ENCODE data around the gene EIF4G3.
"Not testable (repeated sequence)": the region's sequence is repeated elsewhere in the genome, so short reads cannot be mapped to it uniquely, and the experiment has no call there.

EIF4G3 gene

GRCh38 chr1:21100481-21100921 lies 76.2 kb downstream of the EIF4G3 start:
- DNase-seq (ENCODE audit: low spot score), result no peak

DNA sequence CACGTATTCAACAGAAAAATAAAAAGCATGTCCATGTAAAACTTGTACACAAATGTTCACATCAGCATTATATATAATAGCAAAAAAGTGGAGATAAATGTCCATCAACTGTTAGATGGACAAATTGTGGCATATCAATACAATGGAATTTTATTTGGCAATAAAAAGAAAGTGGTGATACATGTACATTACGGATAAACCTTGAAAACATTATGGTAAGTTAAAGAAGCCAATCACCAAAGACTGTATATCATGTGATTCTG lies 76.9 kb downstream of the EIF4G3 start:
- no peak for DNase-seq (ENCODE audit: low spot score)

GRCh38 chr1:21099034-21099868 lies 77.4 kb downstream of the EIF4G3 start:
- no peak for DNase-seq (ENCODE audit: low spot score)

DNA sequence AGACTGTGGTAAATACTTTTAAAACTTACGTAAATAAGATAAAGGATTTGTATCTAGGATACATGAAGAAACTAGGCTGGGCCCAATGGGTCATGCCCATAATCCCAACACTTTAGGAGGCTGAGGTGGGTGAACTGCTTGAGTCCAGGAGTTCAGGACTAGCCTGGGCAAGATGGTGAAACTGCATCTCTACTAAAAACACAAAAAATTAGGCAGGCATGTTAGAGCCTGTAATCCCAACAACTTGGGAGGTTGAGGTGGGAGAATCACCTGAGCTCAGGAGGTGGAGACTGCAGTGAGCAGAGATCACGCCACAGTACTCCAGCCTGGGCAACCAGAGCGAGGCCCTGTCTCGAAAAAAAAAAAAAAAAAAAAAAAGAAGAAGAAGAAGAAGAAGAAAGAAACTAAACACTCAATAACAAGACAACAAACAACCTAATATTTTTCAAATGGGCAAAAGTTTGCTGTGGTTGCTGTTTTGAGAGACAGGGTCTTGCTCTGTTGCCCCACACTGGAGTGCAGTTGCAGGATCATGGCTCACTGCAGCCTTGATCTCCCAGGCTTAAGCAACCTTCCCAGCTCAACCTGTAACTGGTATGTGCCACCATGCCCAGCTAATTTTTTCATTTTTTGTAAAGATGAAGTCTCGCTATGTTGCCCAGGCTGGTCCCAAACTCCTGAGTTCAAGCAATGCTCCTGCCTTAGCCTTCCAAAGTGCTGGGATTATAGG lies 78.3 kb downstream of the EIF4G3 start:
- no peak for DNase-seq (ENCODE audit: low spot score)

DNA sequence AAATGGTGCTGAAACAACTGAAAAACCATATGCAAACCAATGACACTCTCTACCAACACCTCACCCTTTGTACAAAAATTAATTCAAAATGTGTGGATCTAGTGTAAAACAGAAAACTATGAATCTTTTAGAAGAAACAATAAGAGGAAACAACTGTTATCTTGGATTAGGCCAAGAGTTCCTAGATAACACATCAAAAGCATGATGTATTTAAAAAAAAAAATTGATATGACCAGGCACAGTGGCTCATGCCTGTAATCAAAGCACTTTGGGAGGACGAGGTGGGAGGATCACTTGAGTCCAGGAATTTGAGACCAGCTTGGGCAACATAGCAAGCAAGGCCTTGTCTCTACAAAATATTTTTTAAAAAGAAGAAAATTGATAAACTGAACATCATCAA lies 79.0 kb downstream of the EIF4G3 start:
- no peak for DNase-seq (ENCODE audit: low spot score)

- DNase-seq (ENCODE audit: low spot score), result no peak
Observed at GRCh38 chr1:21095976-21096375, 80.7 kb downstream of the EIF4G3 start.

DNA sequence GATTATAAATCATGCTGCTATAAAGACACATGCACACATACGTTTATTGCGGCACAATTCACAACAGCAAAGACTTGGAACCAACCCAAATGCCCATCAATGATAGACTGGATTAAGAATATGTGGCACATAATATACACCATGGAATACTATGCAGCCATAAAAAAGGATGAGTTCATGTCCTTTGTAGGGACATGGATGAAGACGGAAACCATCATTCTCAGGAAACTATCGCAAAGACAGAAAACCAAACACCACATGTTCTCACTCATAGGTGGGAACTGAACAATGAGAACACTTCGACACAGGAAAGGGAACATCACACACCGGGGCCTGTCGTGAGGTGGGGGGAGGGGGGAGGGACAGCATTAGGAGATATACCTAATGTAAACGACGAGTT lies 82.4 kb downstream of the EIF4G3 start:
- not testable (repeated sequence) for DNase-seq (ENCODE audit: low spot score)

DNA sequence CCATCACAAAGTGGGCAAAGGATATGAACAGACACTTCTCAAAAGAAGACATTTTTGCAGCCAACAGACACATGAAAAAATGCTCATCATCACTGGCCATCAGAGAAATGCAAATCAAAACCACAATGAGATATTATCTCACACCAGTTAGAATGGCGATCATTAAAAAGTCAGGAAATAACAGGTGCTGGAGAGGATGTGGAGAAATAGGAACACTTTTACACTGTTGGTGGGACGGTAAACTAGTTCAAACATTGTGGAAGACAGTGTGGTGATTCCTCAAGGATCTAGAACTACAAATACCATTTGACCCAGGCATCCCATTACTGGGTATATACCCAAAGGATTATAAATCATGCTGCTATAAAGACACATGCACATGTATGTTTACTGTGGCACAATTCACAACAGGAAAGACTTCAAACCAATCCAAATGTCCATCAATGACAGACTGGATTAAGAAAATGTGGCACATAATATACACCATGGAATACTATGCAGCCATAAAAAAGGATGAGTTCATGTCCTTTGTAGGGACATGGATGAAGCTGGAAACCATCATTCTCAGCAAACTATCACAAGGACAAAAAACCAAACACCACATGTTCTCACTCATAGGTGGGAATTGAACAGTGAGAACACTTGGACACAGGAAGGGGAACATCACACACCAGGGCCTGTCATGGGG lies 83.3 kb downstream of the EIF4G3 start:
- DNase-seq (ENCODE audit: low spot score), result not testable (repeated sequence)

GRCh38 chr1:21092545-21092944 lies 84.2 kb downstream of the EIF4G3 start:
- not testable (repeated sequence) for DNase-seq (ENCODE audit: low spot score)

DNA sequence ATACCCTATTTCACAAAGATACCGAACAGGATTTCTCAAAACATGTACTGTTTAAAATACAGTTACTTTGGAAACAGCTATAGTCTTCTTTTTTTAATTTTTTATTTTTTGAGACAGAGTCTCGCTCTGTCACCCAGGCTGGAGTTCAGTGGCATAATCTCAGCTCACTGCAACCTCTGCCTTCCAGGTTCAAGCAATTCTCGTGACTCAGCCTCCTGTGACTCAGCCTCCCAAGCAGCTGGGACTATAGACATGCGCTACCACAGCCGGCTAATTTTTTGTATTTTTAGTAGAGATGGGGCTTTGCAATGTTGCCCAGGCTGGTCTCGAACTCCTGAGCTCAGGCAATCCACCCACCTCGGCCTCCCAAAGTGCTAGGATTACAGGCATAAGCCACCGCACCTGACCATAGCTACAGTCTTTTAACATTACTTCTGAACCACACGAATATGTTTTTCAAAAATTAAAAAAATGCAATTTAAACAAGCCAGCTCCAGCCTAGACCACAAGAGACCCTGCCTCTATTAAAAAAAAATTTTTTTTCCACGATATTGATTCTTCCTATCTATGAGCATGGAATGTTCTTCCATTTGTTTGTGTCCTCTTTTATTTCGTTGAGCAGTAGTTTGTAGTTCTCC lies 85.5 kb downstream of the EIF4G3 start:
- DNase-seq (ENCODE audit: low spot score), result not testable (repeated sequence)

DNA sequence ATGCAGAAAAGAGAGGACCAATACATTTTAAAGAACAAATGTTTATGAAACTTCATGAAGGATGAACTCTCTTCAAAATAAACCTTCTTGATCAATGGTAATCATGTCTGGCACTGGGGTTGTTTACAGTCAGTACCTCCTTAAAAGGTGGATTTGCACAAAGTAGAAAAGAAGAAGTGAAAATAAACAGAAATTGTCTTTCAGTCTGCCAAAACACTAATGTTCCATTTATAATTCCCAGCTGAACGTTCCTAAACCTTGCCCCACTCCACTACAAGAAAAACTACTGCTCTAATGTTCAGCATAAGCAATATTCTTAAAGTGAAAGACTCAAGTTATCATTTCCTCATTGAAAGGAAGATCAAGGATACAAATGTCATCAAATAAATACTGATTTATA lies 86.2 kb downstream of the EIF4G3 start:
- no peak for DNase-seq (ENCODE audit: low spot score)

GRCh38 chr1:21089731-21090130 lies 87.0 kb downstream of the EIF4G3 start:
- no peak for DNase-seq (ENCODE audit: low spot score)

- DNase-seq (ENCODE audit: low spot score), result no peak
Observed at GRCh38 chr1:21089299-21089698, 87.4 kb downstream of the EIF4G3 start.

GRCh38 chr1:21084111-21084810 lies 92.4 kb downstream of the EIF4G3 start:
- no peak for DNase-seq (ENCODE audit: low spot score)

GRCh38 chr1:21082073-21082472 lies 94.6 kb downstream of the EIF4G3 start:
- peak; percentile 10 for DNase-seq (ENCODE audit: low spot score)

GRCh38 chr1:21077085-21077484 lies 99.6 kb downstream of the EIF4G3 start:
- DNase-seq (ENCODE audit: low spot score), result no peak

DNA sequence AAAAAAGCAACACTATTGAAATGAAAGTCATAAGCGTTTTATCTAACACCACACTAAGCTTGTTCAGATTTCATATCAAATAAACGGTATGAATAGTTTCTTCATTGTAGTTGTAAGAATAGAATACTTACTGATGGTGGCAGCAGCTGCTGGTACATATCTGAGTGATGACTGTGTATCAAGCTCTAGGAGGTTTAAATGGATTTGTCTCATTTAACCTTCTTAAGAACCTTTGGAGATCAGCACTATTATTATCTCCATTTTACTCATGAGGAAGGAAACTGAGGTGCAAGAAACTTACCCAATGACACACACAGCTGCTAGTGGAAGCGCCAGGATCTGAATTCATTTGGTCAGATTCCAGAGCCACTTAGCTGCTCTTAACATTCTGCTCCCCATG lies 104.0 kb downstream of the EIF4G3 start:
- DNase-seq (ENCODE audit: low spot score), result no peak

DNA sequence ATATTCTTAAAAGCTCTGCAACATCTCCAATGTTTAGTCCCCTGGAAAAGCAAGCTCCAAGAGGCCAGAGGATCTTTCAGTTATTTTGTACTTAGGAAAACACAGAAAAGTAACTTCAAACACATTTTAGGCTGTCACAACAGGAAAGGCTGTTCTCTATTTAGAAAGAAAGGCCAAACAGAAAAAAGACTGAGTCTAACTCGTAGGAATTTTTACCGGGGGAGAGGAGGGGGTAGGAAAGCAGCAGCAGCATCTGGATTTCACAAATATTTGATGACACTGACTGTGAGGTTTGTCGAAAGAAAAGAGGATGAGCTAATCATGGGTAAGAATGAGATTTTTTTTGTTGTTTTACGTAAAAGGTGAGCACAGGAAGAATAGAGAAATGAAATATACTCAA lies 107.1 kb downstream of the EIF4G3 start:
- DNase-seq (ENCODE audit: low spot score), result no peak

DNA sequence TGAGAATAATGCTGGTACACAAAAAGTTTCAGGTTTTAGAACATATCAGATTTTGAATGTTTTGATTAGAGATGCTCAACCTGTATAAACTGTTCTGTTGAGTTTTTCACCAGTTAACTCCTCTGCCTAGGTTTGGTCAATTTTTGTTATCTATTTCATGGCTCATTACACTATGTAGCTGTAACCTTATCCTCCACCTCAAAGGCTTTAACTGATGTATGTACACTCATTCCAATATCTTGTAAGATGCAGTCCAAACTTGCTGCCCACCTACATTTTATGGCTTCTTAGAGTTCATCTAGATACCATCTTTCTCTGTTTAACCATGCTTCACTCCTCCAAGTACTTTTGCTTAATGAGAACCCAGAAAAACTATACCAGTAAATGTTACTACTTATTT lies 107.8 kb downstream of the EIF4G3 start:
- DNase-seq (ENCODE audit: low spot score), result no peak

DNA sequence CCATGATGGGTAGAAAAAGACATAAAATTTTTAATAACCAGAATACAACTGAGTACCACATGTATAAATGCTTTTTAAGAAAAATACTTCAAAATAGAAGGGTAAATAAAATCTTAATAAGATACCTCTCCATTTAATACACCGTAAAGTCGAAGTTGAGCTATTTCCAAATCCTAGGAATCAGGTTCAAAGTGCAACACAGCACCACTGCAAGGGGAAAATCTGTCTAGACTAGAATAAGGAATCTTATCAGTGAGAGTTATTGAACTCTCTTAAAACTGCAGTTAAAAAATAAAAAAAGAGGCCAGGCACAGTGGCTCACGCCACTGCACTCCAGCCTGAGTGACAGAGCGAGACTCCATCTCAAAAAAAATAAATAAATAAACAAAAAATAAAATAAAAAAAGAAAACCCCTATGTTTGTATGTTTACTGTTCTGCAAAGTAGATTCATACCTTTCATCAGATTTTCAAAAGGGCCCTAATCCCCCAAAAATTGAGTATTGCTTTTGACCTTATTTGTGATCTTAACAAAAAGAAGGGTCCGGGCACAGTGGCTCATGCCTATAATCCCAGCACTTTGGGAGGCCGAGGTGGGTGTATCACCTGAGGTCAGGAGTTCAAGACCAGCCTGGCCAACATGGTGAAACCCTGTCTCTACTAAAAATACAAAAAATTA lies 109.0 kb downstream of the EIF4G3 start:
- DNase-seq (ENCODE audit: low spot score), result no peak

DNA sequence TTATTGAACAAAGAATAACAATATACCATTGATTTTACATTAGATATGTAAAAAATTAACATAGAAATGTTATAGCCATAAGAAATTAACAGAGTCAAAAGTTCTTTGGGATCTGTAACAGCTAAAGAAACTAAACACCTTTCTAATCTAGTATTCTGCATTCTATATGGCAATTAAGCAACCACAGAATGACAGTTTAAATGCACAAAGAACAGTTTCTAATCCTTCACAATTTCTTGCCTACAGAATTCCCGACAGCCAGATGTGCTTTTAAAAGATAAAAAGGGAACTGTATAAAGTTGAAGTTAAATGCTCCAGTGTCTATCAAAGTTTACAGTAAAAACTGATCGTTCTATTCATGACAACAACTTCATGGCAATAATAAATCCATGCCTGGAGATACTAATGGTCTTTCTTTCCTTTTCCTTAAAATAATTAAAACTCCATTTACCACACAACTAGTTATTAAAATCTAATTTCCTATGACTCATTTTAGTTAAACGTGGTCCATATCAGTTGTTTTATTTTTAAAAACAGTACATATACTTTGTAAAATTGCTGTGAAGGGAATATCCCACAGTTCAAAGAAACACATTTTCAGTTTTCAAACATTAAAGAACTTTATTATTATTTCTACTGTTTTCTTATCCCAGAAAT lies 110.2 kb downstream of the EIF4G3 start:
- no peak for DNase-seq (ENCODE audit: low spot score)

Data from cerebellar cortex (tissue), 1 donor.